Measurements from ENCODE around the gene ECPAS. TPM values are rescaled to one million over a fixed set of nuclear protein-coding genes. Genes with fewer than 3 reads are reported as not detected.

ECPAS gene
- total and polyA plus RNA-seq, 4 donors = 17.4 to 93.2 (median 47.2) TPM

DNA sequence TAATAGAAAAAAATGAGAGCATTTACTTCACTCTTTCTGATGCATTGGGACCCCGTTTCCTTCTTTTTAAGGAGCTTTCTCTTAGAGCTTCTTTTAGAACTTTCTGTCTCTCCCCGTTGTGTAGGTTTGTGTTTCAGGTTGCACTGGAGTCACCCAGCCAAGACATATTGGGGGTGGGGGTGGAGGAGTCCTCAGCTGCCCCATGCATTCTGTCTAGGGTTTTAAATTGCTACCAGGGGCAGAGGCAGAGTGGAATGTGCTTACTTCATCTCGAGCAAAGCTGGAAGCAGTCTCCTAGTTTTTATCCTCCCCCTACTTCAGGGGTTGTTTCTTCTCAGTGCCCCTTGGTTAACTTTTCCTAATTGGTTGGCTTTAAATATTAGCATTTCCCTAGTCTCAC, 163.6 kb downstream of the ECPAS start:
- no peak overlapping the region for H3K4me3 ChIP-seq
- H3K4me1 ChIP-seq (ENCODE audit: control insufficient read depth in 5 of 5, insufficient read depth in 5 of 5, low read length in 5 of 5) = no peaks in the 10 kb centered on the region
- ATAC-seq (ENCODE audit: insufficient read depth, low FRiP score) (no peak), DNase-seq (no peak)
- no peaks in the 10 kb centered on the region for H3K36me3 ChIP-seq (ENCODE audit: control insufficient read depth in 4 of 4, insufficient read depth in 4 of 4, low read length in 4 of 4)
- no peak overlapping the region for H3K9ac ChIP-seq (ENCODE audit: insufficient read depth in 1 of 2, low read length in 2 of 2)
- no peaks in the 10 kb centered on the region for H3K27me3 ChIP-seq (ENCODE audit: control insufficient read depth in 3 of 3, insufficient read depth in 3 of 3, low read length in 2 of 3)
- H3K27ac ChIP-seq (ENCODE audit: low read depth in 1 of 2, low read length in 1 of 2) = no peak overlapping the region
- WGBS, 2 donors = 68 to 80% methylated on average over 3 of the region's 3 CpGs
- TF ChIP-seq, protein P1, sequence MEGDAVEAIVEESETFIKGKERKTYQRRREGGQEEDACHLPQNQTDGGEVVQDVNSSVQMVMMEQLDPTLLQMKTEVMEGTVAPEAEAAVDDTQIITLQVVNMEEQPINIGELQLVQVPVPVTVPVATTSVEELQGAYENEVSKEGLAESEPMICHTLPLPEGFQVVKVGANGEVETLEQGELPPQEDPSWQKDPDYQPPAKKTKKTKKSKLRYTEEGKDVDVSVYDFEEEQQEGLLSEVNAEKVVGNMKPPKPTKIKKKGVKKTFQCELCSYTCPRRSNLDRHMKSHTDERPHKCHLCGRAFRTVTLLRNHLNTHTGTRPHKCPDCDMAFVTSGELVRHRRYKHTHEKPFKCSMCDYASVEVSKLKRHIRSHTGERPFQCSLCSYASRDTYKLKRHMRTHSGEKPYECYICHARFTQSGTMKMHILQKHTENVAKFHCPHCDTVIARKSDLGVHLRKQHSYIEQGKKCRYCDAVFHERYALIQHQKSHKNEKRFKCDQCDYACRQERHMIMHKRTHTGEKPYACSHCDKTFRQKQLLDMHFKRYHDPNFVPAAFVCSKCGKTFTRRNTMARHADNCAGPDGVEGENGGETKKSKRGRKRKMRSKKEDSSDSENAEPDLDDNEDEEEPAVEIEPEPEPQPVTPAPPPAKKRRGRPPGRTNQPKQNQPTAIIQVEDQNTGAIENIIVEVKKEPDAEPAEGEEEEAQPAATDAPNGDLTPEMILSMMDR (IDR thresholded peaks at IDR 0.05; ENCODE audit: control extremely low read depth, extremely low read depth) = no peak
- peaks cover 0 to 2% (median 0%) of the 10 kb centered on the region in 4 donors for H3K9me3 ChIP-seq (ENCODE audit: control insufficient read depth in 4 of 4, insufficient read depth in 3 of 4, low read length in 3 of 4)

DNA sequence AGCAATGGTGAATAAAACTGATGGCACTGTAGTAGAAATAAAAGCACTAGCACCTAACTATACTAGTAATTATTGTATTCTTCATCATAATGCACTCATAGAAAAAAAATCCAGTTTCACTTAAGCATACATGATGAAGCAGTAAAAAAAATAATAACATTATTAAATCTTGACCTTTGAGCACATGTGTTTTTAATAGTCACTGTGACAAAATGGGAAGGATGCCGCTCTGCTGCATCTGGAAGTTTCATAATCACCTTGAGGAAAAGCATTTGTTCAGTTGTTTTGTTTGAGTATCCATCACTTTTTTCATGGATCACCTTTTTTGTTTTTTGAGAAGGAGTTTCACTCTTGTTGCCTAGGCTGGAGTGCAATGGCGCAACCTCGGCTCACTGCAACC, 167.4 kb downstream of the ECPAS start:
- H3K9me3 ChIP-seq (ENCODE audit: control insufficient read depth in 4 of 4, insufficient read depth in 3 of 4, low read length in 3 of 4) = peaks cover 0 to 2% (median 0%) of the 10 kb centered on the region in 4 donors
- WGBS, 2 donors = 65 to 83% methylated on average over 3 of the region's 3 CpGs
- no peak for ATAC-seq (ENCODE audit: insufficient read depth, low FRiP score)
- no peak overlapping the region for H3K4me3 ChIP-seq
- no peak for DNase-seq
- no peaks in the 10 kb centered on the region for H3K36me3 ChIP-seq (ENCODE audit: control insufficient read depth in 4 of 4, insufficient read depth in 4 of 4, low read length in 4 of 4)
- H3K9ac ChIP-seq (ENCODE audit: insufficient read depth in 1 of 2, low read length in 2 of 2) = no peak overlapping the region
- H3K27me3 ChIP-seq (ENCODE audit: control insufficient read depth in 3 of 3, insufficient read depth in 3 of 3, low read length in 2 of 3) = no peaks in the 10 kb centered on the region
- no peak overlapping the region for H3K27ac ChIP-seq (ENCODE audit: low read depth in 1 of 2, low read length in 1 of 2)
- TF ChIP-seq, protein P1 (IDR thresholded peaks at IDR 0.05; ENCODE audit: control extremely low read depth, extremely low read depth) = no peak
- H3K4me1 ChIP-seq (ENCODE audit: control insufficient read depth in 5 of 5, insufficient read depth in 5 of 5, low read length in 5 of 5) = no peaks in the 10 kb centered on the region

Small RNAs within 50 kb of the gene (small RNA-seq; reads per million reads assigned to genes)
- not detected for gene RNA5SP294 (ENCODE audit: low replicate concordance)

Other genes starting within 250 kb of the ECPAS start
- gene OR2K2, start 154.2 kb downstream of the ECPAS start, total RNA-seq = not detected
- gene OR2K2, start 154.2 kb downstream of the ECPAS start, polyA plus RNA-seq = not detected
- 10 to 100 TPM in 1 of 2 donors, 1 to 10 TPM in 1; 4.8 to 20.6 TPM for gene ZNF483, start 40.8 kb upstream of the ECPAS start, total RNA-seq
- under 1 TPM; 0.14 to 0.69 TPM for gene ZNF483, start 40.8 kb upstream of the ECPAS start, polyA plus RNA-seq
- 10 to 100 TPM; 37.3 to 61.0 TPM for gene PTGR1, start 115.3 kb upstream of the ECPAS start, total RNA-seq
- gene PTGR1, start 115.3 kb upstream of the ECPAS start, polyA plus RNA-seq = 10 to 100 TPM; 14.0 to 22.8 TPM
- gene DNAJC25, start 147.0 kb upstream of the ECPAS start, total RNA-seq = 1 to 10 TPM; 5.0 to 6.5 TPM
- 1 to 10 TPM; 5.8 to 6.2 TPM for gene DNAJC25, start 147.0 kb upstream of the ECPAS start, polyA plus RNA-seq
- 10 to 100 TPM; 40.4 to 51.1 TPM for gene GNG10, start 177.2 kb upstream of the ECPAS start, total RNA-seq
- gene GNG10, start 177.2 kb upstream of the ECPAS start, polyA plus RNA-seq = 10 to 100 TPM; 40.8 to 98.5 TPM